Measurements from ENCODE around the gene FAM47E.

The FAM47E gene

GRCh38 chr4:76252271-76252653 lies 741 bp downstream of the FAM47E start:
- no peak for TF ChIP-seq CTCF (conservative IDR thresholded peaks at IDR 0.05; ENCODE audit: low read depth, low read length)
- H3K4me3 ChIP-seq (ENCODE audit: low read depth, low read length), result no peak overlapping the region
- no peak for DNase-seq (ENCODE audit: low read depth)

GRCh38 chr4:76253511-76253910 lies 2.0 kb downstream of the FAM47E start:
- H3K4me3 ChIP-seq (ENCODE audit: low read depth, low read length), result no peak overlapping the region
- no peak for DNase-seq (ENCODE audit: low read depth)
- TF ChIP-seq CTCF (conservative IDR thresholded peaks at IDR 0.05; ENCODE audit: low read depth, low read length), result no peak

DNA sequence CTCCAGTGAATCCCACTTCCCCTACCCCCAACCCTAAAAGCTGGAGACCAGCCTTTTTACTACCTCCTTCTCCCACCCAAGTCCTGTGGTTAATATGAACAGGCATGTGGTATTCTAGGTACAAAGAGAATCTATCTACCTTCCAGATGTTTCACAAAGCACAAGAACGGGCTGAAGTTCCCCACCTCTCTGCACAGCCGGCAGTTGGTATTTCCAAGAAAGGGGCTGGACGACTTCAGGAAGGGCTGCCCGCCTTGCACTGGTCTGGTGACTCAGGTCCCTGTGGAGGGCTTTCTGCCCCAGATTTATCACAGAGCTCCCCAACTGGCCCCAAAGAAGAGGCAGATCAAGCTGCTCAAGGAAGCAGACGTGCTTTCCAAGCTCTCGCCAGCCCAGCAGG lies 4.5 kb downstream of the FAM47E start:
- H3K4me3 ChIP-seq (ENCODE audit: low read depth, low read length), result no peak overlapping the region
- DNase-seq (ENCODE audit: low read depth), result no peak
- TF ChIP-seq CTCF (conservative IDR thresholded peaks at IDR 0.05; ENCODE audit: low read depth, low read length), result no peak

DNA sequence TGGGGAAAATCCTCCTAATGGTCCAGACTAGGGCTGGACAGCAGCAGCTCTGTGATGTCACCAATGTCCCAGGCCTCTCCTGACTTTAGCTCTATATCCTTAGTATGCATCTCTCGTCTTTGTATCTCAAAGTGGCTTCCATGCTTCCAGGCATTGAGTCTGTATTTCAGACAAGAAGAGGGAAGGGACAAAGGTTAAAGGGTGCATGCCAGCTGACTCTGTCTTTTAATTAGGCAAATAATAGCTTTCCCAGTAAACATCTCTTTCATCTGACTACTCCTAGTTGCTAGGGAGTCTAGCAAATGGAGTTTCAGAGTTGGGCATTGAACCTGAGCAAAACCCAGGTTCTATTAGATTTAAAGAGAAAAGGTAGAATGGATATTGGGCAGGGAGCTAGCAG lies 5.4 kb downstream of the FAM47E start:
- no peak for DNase-seq (ENCODE audit: low read depth)
- no peak for TF ChIP-seq CTCF (conservative IDR thresholded peaks at IDR 0.05; ENCODE audit: low read depth, low read length)
- H3K4me3 ChIP-seq (ENCODE audit: low read depth, low read length), result no peak overlapping the region

DNA sequence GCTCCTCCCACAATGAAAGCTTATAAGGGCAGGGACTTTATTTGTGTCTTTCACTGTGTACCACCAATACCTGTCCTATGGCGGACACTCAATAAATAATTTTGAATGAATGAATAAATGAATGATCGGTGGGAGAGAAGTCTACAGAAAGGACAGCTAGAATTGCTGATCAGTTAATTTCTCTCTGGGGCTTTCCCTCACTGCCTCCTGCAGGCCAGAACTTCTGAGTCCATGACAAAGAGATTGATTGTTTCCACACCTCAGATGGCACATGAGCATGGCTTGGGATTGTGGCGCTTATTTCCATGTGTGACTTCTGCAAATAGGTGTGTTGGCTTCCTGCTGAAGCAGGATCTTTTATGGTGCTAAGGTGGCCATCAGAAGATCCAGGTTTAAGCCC lies 6.3 kb downstream of the FAM47E start:
- DNase-seq (ENCODE audit: low read depth), result no peak
- H3K4me3 ChIP-seq (ENCODE audit: low read depth, low read length), result no peak overlapping the region
- no peak for TF ChIP-seq CTCF (conservative IDR thresholded peaks at IDR 0.05; ENCODE audit: low read depth, low read length)

GRCh38 chr4:76260571-76260970 lies 9.1 kb downstream of the FAM47E start:
- DNase-seq (ENCODE audit: low read depth), result no peak
- TF ChIP-seq CTCF (conservative IDR thresholded peaks at IDR 0.05; ENCODE audit: low read depth, low read length), result no peak

DNA sequence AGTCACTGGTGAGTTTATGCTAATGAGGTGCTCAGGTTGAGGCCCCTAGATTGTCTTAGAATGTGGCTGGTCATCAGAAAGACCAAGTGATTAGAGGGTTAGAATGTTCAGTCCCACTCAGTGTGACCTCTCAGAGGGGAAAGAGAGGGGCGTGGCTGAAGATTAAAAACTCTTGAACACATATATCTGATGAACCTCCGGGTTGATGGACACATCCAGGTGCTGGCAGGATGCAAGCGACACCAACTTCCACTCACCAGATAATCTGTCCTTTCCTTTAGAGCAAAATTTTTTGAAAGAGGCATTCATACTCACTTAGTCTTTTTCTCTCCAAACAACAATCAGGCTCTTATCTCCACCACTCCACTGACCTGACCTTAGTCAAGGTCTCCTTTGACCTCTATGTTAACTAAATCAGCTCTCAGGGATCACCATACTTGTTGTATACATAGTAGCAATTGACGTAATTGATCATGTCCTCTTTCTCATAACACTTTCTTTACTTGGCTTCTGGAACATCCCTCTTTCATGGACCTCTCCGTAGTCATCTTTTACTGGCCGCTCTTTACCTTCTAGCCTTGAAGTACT lies 14.2 kb downstream of the FAM47E start:
- H3K4me3 ChIP-seq (ENCODE audit: low read depth, low read length), result no peak overlapping the region
- no peak for TF ChIP-seq CTCF (conservative IDR thresholded peaks at IDR 0.05; ENCODE audit: low read depth, low read length)

More at GRCh38 chr4:76260571-76260970, 9.1 kb downstream of the FAM47E start:
- H3K4me3 ChIP-seq (ENCODE audit: low read depth, low read length), result no peak overlapping the region

More for the DNA sequence above, 14.2 kb downstream of the FAM47E start:
- no peak for DNase-seq (ENCODE audit: low read depth)
